Measurements from ENCODE around the gene ROGDI. TPM values are rescaled to one million over a fixed set of nuclear protein-coding genes. Genes with fewer than 3 reads are reported as not detected.

Gene ROGDI
- total and polyA plus RNA-seq, 9 of the 15 experiments (the other 6 are each of a cell fraction or from before 2014, with no cell fraction given): 0.97 to 37.3 (median 16.5) TPM

DNA sequence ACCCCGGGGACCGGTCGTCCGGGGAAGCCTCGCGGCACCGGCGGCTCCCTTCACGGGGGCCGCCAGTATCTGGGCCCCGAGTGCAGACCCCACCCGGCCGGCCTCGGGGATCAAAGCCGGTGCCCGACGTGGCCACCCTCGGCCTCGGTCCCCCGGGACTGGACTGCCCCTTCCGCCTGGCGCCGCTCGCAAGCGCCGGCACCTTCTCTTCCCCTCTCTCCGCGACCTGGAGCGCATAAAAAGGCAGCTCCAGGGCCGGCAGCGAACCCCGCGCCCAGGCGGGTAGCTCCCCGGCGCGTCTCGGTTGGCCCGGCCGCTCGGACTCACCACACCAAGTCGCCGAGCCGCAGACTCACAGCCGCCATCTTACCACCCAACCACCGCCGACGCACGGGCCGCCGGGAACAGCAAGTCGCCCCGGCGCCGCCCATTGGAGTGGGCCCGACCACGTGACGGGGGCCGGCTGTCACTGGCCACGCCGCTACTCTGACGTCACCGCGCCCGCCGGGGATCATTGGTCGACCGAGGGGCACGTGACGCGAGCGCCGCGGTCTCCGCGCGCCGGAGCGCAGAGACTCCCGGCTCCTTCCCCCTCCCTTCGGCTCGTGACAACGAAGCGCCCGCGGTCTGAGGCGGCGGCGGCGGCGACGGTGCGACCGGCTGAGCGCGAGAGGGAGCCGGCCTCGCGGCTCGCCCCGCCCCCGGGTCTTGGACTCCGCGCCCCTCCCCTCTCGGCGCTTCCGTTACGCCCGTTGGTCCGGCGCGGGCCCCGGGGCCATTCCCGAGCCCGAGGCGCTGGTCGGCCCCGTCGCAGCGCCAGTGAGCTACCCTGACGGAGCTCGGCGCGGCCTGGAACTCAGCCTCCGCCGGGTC lies 44.7 kb upstream of the ROGDI start, which contains the start of the genes GLYR1 and UBN1 (continued):
- TF ChIP-seq, protein P1, sequence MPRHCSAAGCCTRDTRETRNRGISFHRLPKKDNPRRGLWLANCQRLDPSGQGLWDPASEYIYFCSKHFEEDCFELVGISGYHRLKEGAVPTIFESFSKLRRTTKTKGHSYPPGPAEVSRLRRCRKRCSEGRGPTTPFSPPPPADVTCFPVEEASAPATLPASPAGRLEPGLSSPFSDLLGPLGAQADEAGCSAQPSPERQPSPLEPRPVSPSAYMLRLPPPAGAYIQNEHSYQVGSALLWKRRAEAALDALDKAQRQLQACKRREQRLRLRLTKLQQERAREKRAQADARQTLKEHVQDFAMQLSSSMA (CRISPR knock-in tag; IDR thresholded peaks at IDR 0.05): 0 out of 2 replicates have a peak, but pooled peaks have one; percentile 50
- TF ChIP-seq SRF (CRISPR knock-in tag; IDR thresholded peaks at IDR 0.05): 0 out of 4 replicates have a peak, but pooled peaks of 1 of the 2 experiments have one; percentile 16
- 0 out of 2 replicates have a peak, but pooled peaks have one; percentile 38 for TF ChIP-seq MXI1 (IDR thresholded peaks at IDR 0.05; ENCODE audit: low read depth, low read length)
- no peak for TF ChIP-seq NUFIP1 (IDR thresholded peaks at IDR 0.05; ENCODE audit: partially characterized antibody)
- no peak for TF ChIP-seq KLF1 (tag; IDR thresholded peaks at IDR 0.05)
- no peak for TF ChIP-seq POLR3G (IDR thresholded peaks at IDR 0.05; ENCODE audit: extremely low read depth, insufficient read length, insufficient replicate concordance)
- no peak for TF ChIP-seq ZNF121 (CRISPR knock-in tag; conservative IDR thresholded peaks at IDR 0.05)
- TF ChIP-seq, protein P2, sequence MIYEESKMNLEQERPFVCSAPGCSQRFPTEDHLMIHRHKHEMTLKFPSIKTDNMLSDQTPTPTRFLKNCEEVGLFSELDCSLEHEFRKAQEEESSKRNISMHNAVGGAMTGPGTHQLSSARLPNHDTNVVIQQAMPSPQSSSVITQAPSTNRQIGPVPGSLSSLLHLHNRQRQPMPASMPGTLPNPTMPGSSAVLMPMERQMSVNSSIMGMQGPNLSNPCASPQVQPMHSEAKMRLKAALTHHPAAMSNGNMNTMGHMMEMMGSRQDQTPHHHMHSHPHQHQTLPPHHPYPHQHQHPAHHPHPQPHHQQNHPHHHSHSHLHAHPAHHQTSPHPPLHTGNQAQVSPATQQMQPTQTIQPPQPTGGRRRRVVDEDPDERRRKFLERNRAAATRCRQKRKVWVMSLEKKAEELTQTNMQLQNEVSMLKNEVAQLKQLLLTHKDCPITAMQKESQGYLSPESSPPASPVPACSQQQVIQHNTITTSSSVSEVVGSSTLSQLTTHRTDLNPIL (CRISPR knock-in tag; IDR thresholded peaks at IDR 0.05): no peak
- TF ChIP-seq HNRNPK (IDR thresholded peaks at IDR 0.05; ENCODE audit: low read depth, low read length, poor library complexity, severe bottlenecking): no peak
- peak; percentile 54; the same call in 1 of the 2 replicates for TF ChIP-seq JUND (IDR thresholded peaks at IDR 0.05; ENCODE audit: borderline replicate concordance, low read depth, low read length)
- TF ChIP-seq JUND (tag; IDR thresholded peaks at IDR 0.05; ENCODE audit: borderline replicate concordance, low read depth, low read length): peak; percentile 28; the same call in 1 of the 3 replicates
- TF ChIP-seq FOXJ3 (CRISPR knock-in tag; IDR thresholded peaks at IDR 0.05): no peak
- peak; percentile 60; the same call in 1 of the 2 replicates for TF ChIP-seq PML (IDR thresholded peaks at IDR 0.05; ENCODE audit: low read length)
- TF ChIP-seq, protein P3, sequence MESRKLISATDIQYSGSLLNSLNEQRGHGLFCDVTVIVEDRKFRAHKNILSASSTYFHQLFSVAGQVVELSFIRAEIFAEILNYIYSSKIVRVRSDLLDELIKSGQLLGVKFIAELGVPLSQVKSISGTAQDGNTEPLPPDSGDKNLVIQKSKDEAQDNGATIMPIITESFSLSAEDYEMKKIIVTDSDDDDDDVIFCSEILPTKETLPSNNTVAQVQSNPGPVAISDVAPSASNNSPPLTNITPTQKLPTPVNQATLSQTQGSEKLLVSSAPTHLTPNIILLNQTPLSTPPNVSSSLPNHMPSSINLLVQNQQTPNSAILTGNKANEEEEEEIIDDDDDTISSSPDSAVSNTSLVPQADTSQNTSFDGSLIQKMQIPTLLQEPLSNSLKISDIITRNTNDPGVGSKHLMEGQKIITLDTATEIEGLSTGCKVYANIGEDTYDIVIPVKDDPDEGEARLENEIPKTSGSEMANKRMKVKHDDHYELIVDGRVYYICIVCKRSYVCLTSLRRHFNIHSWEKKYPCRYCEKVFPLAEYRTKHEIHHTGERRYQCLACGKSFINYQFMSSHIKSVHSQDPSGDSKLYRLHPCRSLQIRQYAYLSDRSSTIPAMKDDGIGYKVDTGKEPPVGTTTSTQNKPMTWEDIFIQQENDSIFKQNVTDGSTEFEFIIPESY (CRISPR knock-in tag; IDR thresholded peaks at IDR 0.05): no peak
- TF ChIP-seq ZNF140 (CRISPR knock-in tag; IDR thresholded peaks at IDR 0.05): no peak
- TF ChIP-seq E2F3 (CRISPR knock-in tag; IDR thresholded peaks at IDR 0.05): peak; percentile 66; the same call in 1 of the 2 replicates
- peak; percentile 77 for TF ChIP-seq MYC (IDR thresholded peaks at IDR 0.05; ENCODE audit: low read depth, low read length)
- peak; percentile 45; the same call in 1 of the 2 replicates for TF ChIP-seq MYC (CRISPR knock-in tag; IDR thresholded peaks at IDR 0.05; ENCODE audit: borderline replicate concordance, low read depth)
- TF ChIP-seq, protein P4, sequence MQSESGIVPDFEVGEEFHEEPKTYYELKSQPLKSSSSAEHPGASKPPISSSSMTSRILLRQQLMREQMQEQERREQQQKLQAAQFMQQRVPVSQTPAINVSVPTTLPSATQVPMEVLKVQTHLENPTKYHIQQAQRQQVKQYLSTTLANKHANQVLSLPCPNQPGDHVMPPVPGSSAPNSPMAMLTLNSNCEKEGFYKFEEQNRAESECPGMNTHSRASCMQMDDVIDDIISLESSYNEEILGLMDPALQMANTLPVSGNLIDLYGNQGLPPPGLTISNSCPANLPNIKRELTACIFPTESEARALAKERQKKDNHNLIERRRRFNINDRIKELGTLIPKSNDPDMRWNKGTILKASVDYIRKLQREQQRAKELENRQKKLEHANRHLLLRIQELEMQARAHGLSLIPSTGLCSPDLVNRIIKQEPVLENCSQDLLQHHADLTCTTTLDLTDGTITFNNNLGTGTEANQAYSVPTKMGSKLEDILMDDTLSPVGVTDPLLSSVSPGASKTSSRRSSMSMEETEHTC (IDR thresholded peaks at IDR 0.05): peak; percentile 82
- no peak for TF ChIP-seq MIER1 (IDR thresholded peaks at IDR 0.05; ENCODE audit: low read depth)
- TF ChIP-seq ZNF212 (CRISPR knock-in tag; IDR thresholded peaks at IDR 0.05): no peak
- TF ChIP-seq SAFB (IDR thresholded peaks at IDR 0.05; ENCODE audit: borderline replicate concordance, low read depth, low read length): no peak

Measured in K562 (cell line).